A172 (cell line): Measurements from ENCODE around the gene PQBP1. TPM values are rescaled to one million over a fixed set of nuclear protein-coding genes. Genes with fewer than 3 reads are reported as not detected.

Source experiments
- total RNA-seq: library from RNA; depleted of rRNA; stranded (reverse); fragments of >200 nt; shearing (Covaris generic); gene quantifications from 2 replicates; pipeline ENCODE4 v1.2.3, GENCODE V29; 2014; rRNA removed

Gene PQBP1
- total RNA-seq, 1 experiment from 2014 or later, result 59.2 TPM

Other genes with a start within 250 kb of the PQBP1 start
- gene WAS, start 214.1 kb upstream of the PQBP1 start, total RNA-seq, result 0.62 and 3.6 TPM in 2 replicates
- gene SUV39H1, start 201.2 kb upstream of the PQBP1 start, total RNA-seq, result 18.4 and 18.9 TPM in 2 replicates
- gene GLOD5, start 136.2 kb upstream of the PQBP1 start, total RNA-seq, result not detected in 2 replicates
- not detected in 2 replicates for gene GATA1, start 111.3 kb upstream of the PQBP1 start, total RNA-seq
- 38.8 and 41.5 TPM in 2 replicates for gene HDAC6, start 95.9 kb upstream of the PQBP1 start, total RNA-seq
- gene ERAS, start 71.4 kb upstream of the PQBP1 start, total RNA-seq, result not detected in 2 replicates
- gene PCSK1N, start 62.3 kb upstream of the PQBP1 start, total RNA-seq, result 15.3 and 16.5 TPM in 2 replicates
- gene TIMM17B, start 162 bp upstream of the PQBP1 start, total RNA-seq, result 67.2 and 73.1 TPM in 2 replicates
- gene SLC35A2, start 13.7 kb downstream of the PQBP1 start, total RNA-seq, result 18.9 and 32.6 TPM in 2 replicates
- gene PIM2, start 21.1 kb downstream of the PQBP1 start, total RNA-seq, result 0.59 and 0.74 TPM in 2 replicates
- gene OTUD5, start 59.7 kb downstream of the PQBP1 start, total RNA-seq, result 26.4 and 31.5 TPM in 2 replicates
- gene KCND1, start 73.9 kb downstream of the PQBP1 start, total RNA-seq, result 0.67 and 0.91 TPM in 2 replicates
- 15.9 and 18.3 TPM in 2 replicates for gene GRIPAP1, start 104.3 kb downstream of the PQBP1 start, total RNA-seq
- 49.8 and 64.1 TPM in 2 replicates for gene TFE3, start 145.4 kb downstream of the PQBP1 start, total RNA-seq
- gene CCDC120, start 161.1 kb downstream of the PQBP1 start, total RNA-seq, result 0.14 TPM in 1 of 2 replicates, not detected in the other
- 11.7 and 12.6 TPM in 2 replicates for gene PRAF2, start 176.1 kb downstream of the PQBP1 start, total RNA-seq
- 47.5 and 64.6 TPM in 2 replicates for gene WDR45, start 182.0 kb downstream of the PQBP1 start, total RNA-seq
- gene GPKOW, start 225.8 kb downstream of the PQBP1 start, total RNA-seq, result 41.9 and 42.4 TPM in 2 replicates